HG02981 (cell line): ENCODE results near the gene ATP5MC2.
"Not testable (repeated sequence)": the region's sequence is repeated elsewhere in the genome, so short reads cannot be mapped to it uniquely, and the experiment has no call there.

Experiments
- ATAC-seq: cut with Tn5 transposase; IDR thresholded peaks from one replicate; pipeline ENCODE4 v1.9.1; 2021; ENCODE audit warnings: mild to moderate bottlenecking, moderate library complexity; ENCODE audit not compliant: unreplicated experiment

Gene ATP5MC2

GRCh38 chr12:53695152-53696145, 19.6 kb upstream of the ATP5MC2 start:
- ATAC-seq: no peak

- no peak for ATAC-seq
These were observed 18.9 kb upstream of the ATP5MC2 start for GRCh38 chr12:53694756-53695151.

- no peak for ATAC-seq
These were observed 12.3 kb upstream of the ATP5MC2 start for GRCh38 chr12:53688134-53688533.

GRCh38 chr12:53686436-53686835, 10.6 kb upstream of the ATP5MC2 start:
- ATAC-seq: no peak

GRCh38 chr12:53684654-53685220, 8.9 kb upstream of the ATP5MC2 start:
- ATAC-seq: no peak

GRCh38 chr12:53683983-53684382, 8.1 kb upstream of the ATP5MC2 start:
- ATAC-seq: no peak

- no peak for ATAC-seq
These were observed 7.6 kb upstream of the ATP5MC2 start for GRCh38 chr12:53683494-53683893.

- not testable (repeated sequence) for ATAC-seq
These were observed 4.2 kb upstream of the ATP5MC2 start for GRCh38 chr12:53680061-53680460.

- ATAC-seq: no peak
These were observed 1.9 kb upstream of the ATP5MC2 start for GRCh38 chr12:53677800-53678148.

- ATAC-seq: no peak
These were observed 1.3 kb upstream of the ATP5MC2 start for GRCh38 chr12:53677016-53677799.

GRCh38 chr12:53676656-53677015, 753 bp upstream of the ATP5MC2 start:
- no peak for ATAC-seq

- no peak for ATAC-seq
These were observed 744 bp downstream of the ATP5MC2 start for GRCh38 chr12:53674977-53675700.

- ATAC-seq: no peak
These were observed 4.9 kb downstream of the ATP5MC2 start for GRCh38 chr12:53670971-53671370.

- no peak for ATAC-seq
These were observed 5.6 kb downstream of the ATP5MC2 start for GRCh38 chr12:53670308-53670707.

- no peak for ATAC-seq
These were observed 8.8 kb downstream of the ATP5MC2 start for GRCh38 chr12:53667080-53667479.

GRCh38 chr12:53664936-53665335, 10.9 kb downstream of the ATP5MC2 start:
- no peak for ATAC-seq

- ATAC-seq: no peak
These were observed 11.7 kb downstream of the ATP5MC2 start for GRCh38 chr12:53664191-53664590.

- ATAC-seq: no peak
These were observed 15.8 kb downstream of the ATP5MC2 start for GRCh38 chr12:53660041-53660440.

- ATAC-seq: no peak
These were observed 16.3 kb downstream of the ATP5MC2 start for GRCh38 chr12:53659571-53659981.

GRCh38 chr12:53659011-53659551, 16.8 kb downstream of the ATP5MC2 start:
- ATAC-seq: no peak

GRCh38 chr12:53657041-53657440, 18.8 kb downstream of the ATP5MC2 start:
- ATAC-seq: no peak
